AML-193 (cell line): ENCODE data around the gene GPR183.

Experiments
- DNase-seq, 2 experiments: peaks; one replicate each; lab custom pipeline; 2025; lab: John Stamatoyannopoulos, UW

GPR183 gene

DNA sequence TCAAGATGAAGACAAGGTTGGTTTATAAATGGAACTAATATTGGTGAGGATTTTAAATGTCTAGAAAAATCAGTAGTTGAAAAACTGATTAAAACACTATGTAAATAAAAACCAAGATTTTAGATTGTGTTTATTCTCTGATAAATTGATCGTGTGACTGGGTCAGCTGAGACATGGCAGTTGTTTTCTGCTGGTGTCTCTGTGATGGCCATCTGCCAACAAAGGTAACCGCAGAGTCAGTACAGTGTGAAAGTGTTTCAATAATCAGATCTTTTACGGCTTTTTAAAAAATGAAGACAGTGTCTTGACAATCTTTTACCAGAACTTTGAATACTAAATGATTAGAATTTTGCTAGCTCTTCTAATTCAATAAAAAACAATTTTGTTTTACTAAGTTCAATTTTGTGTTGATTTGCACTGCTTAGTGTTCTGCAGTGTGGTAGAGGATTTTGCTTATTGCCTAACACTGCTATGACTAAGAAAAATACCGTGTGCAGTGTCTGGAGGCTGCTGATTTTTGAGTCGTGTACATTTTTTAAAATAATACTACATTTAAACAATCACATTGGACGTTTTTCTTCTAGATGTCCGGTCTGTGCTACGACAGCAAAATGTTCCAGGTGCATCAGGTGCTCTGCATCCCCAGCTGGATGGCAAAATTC, 32.7 kb upstream of the GPR183 start:
- DNase-seq, result peak; percentile 80 to 86

- no peak for DNase-seq
Observed at GRCh38 chr13:99339230-99339721, 32.1 kb upstream of the GPR183 start.

DNA sequence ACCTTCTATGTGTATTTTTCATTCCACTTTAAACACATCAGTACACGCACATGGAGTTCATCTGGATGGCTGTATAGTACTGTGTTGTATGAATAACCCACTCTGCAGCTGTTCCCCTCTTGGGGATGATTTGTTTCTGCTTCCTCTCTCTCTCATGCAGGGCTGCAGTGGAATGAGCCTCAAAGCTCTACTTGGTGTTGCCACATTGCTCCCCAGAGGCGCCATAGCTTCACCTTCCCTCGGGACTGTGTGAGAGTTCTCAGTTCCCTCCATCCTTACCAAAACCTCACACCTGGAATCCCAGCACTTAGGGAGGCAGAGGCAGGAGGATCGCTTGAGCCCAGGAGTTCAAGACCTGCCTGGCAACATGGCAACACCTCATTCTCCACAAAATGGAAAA, 28.4 kb upstream of the GPR183 start:
- no peak for DNase-seq

DNA sequence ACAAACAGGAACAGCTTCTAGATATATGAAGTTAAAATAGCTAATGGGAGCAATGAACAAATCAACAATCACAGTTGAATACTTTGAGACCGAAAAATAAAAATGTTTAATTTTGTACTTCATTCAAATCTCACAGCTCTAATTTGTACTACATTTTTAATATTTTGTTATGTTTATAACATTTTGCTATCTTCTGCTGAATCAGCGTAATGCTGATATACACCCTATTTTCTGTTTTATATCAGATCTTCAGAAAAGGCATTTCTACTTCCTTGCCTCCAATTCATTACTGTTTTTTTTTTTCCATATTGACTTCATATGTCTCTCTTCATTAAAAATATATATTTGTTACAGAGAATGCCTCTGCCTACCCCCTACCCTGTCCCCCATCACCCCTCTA, 27.9 kb upstream of the GPR183 start:
- DNase-seq, result no peak

DNA sequence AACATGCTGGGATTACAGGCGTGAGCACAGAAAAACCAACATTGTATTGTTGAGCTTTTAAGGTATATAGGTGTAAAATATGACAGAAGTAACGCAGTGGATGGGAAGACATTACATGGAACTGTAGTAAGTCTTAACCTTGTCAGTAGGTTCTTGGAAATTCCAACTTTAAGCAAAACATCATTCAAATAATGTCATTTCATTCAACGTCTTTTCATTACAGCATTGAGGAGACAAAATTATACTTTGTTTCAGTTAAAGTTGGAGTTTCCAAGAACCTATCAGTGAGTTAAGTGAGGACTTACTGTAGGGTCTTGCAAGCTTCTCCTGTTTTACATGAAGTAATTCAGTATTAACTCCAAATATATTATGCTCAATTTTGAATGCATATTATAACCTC, 27.0 kb upstream of the GPR183 start:
- DNase-seq, result no peak

- no peak for DNase-seq
Observed at GRCh38 chr13:99332456-99332855, 25.3 kb upstream of the GPR183 start.

DNA sequence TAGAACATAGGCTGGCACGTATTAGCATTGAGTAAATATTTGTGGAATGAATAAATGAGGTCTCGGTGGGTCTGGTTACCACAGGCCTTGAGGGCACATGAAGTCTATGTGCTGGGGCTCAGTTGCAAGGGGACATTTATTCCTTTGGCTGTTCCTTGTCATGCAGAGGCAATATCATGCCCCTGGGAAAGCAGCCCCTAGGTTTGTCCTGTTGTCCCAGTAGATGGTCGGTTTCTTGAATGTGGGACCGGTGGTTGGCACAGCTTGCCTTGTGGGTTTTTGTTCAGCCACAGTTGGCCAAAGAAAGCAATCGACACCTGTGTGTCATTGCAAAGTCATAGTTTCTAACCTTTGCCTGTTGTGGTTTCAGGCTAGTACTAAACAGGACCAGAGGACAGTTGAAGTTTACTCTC, 24.7 kb upstream of the GPR183 start:
- DNase-seq, result no peak

DNA sequence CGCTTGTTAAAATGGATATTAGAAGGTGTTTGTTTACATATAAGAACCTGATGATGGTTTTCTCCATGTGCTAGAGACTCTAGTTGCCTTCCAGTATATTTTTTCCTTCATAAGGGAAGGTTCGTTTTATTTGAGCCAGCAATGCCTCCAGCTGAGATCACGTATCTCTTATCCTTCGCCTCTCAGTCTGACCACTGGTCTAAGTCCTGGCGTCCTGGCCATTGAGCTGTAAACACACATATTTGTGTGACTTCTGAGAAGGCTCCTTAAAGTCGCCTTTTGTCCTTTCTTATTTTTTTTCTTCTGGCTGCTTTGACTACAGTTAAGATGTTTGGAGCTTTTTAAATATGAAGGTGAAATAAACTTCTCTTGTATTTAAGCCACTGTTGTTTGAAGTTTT, 23.7 kb upstream of the GPR183 start:
- DNase-seq, result no peak

DNA sequence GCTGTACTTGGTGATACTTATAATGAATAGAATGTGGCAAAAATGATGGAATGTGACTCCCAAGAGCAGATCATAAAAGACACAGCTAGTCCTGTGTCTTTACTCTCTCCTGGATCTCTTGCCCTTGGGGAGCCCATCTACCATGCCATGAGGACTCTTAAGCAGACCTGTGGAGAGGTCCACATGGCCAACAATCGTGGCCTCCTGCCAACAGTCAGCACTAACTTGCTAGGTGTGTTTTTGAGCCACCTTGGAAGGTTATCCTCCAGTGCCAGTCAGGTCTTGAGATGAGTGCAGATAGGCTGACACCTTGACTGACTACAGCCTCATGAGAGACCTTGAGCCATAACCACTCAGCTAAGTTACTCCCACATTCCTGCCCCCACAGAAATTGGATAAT, 22.3 kb upstream of the GPR183 start:
- DNase-seq, result no peak

GRCh38 chr13:99327761-99328160, 20.6 kb upstream of the GPR183 start:
- DNase-seq, result no peak

- DNase-seq, result no peak
Observed at GRCh38 chr13:99327126-99327525, 19.9 kb upstream of the GPR183 start.

DNA sequence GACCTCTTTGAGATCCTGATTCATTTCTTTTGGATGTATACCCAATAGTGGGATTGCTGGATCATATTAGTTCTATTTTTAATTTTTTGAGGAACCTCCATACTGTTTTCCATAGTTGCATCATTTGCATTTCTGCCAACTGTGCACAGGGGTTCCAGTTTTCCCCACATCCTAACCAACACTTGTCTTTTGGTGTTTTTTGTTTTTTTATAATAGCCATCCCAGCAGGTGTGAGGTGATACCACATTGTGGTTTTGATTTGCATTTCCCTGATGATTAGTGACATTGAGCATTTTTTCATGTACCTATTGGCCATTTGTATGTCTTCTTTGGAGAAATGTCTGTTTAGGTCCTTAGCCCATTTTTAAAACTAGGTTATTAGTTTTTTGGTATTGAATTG, 18.8 kb upstream of the GPR183 start:
- no peak for DNase-seq

DNA sequence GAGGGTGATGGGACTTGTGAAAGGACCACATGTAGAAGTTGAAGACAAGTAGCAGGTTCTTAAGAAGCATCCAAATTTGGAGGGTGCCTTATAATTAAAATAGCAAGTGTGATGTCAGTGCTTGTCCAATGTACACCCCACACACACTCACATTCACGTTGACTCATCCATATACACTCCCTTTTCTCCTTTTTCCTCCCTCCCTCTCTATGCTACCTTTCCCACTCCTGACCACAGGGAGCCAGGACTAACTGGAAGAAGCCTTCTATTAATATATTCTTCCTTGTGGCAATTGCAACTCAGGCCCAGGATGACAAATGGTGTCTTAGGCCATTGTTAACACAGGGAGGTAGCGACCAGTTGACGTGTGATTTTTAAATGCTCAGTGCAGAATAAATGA, 16.3 kb upstream of the GPR183 start:
- DNase-seq, result no peak

- DNase-seq, result peak; percentile 86 to 90
Observed at GRCh38 chr13:99322297-99323103, 15.3 kb upstream of the GPR183 start.

DNA sequence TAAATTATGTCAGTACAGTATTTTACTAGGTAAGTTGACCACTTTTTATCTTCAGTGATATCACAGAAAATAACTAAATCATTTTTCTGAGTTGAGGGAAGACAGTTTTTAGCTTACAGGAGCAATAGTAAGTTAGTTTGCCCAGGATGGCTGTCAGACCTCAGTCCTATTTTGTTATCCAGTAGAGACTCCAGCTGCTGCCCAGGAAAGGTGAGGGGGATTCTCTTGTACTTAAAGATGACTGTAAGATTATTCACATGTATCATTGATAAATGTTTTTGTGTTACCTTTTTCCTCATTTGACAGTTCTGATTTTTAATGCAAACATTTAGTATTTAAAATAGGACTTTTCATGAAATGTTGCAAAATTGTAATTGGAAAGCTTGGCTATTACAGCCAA, 14.5 kb upstream of the GPR183 start:
- no peak for DNase-seq

- peak; percentile 87 to 91 for DNase-seq
Observed at GRCh38 chr13:99320693-99321481, 13.7 kb upstream of the GPR183 start.

DNA sequence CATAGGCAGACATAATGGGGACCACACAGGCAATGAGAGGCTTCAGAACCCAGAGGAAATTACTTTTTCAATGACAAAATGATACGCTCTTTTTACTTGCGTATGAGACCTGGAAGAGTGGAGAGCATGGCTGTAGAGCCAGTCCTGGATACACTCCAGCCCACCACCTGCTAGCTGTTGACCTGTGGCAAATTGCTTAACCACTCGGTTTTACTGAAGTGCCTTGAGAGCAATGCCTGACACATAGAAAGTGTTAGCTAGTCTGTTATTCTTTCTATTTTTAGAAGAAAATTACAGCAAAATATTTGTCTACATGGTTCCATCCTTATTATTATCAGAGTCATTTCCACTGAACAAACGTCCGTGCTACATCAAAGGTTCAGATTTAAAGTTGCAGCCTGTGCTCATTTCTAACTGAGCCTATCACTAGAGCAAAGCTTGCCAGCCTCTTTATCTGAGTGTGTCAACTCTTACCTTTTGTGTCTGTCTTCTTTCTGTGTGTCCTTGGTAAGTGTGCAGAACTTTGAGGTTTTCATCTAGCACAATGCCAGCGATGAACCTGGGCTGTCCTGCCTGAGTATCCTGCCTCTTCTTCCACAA, 9.6 kb upstream of the GPR183 start:
- no peak for DNase-seq

DNA sequence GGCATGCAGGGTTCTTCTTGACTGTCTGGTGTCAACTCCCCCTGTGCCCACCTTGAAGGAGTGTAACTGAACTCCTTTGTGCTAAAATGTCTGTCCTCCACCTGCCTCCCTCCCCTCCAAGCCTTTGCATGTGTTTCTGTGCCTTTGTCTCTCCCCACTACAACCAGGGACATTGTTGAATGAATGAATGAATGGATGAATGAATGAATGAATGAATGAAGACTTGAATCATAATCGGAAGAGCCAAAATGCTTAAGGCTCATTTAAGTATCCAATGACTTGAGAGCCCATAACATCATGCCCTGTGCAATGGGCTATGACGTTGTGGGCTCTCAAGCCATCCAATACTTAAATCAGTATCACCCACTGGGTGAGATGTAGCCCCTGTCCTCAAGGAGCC, 9.0 kb upstream of the GPR183 start:
- no peak for DNase-seq

- DNase-seq, result no peak
Observed at GRCh38 chr13:99315186-99315585, 8.0 kb upstream of the GPR183 start.

- no peak for DNase-seq
Observed at GRCh38 chr13:99314640-99315176, 7.5 kb upstream of the GPR183 start.

DNA sequence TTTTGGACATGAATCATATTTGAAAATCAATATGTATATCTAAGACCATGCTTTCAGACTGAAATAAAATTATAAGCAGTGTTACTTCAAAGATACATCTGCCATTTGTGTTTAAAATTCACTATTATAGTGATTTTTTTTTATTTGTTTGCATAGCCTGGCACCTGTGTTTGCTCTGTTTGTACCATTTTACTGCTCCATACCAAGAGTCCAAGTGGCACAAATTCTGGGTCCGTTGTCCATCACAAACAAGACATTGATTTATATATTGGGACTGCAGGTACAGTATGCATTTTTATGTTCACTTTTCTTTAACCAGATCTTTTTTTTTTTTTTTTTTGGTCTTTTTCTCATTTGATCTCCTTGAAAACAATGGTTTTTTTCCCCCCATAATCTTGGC, 6.7 kb upstream of the GPR183 start:
- DNase-seq, result no peak

GRCh38 chr13:99313501-99313900, 6.3 kb upstream of the GPR183 start:
- no peak for DNase-seq
